Omental fat pad (tissue), 4 donors: ENCODE data around the gene AJUBA. TPM values are rescaled to one million over a fixed set of nuclear protein-coding genes. Genes with fewer than 3 reads are reported as not detected.
"Not testable (repeated sequence)": the region's sequence is repeated elsewhere in the genome, so short reads cannot be mapped to it uniquely, and the experiment has no call there.

Experiments
- ATAC-seq: fragments of 150-250 bp; one replicate; pipeline ENCODE4 v1.9.1; 2016; ENCODE audit warnings: mild to moderate bottlenecking, moderate library complexity; ENCODE audit not compliant: low FRiP score
- DNase-seq: peaks from one replicate; pipeline ENCODE4 v3.0.0-alpha.2; 2019; ENCODE audit warnings: low spot score
- total RNA-seq, 4 donors: library from RNA; depleted of rRNA; stranded (reverse); fragments of >200 nt; gene quantifications; one replicate each; pipeline ENCODE4 v1.1.0, GENCODE V29; 2016
- TF ChIP-seq, protein P1 (sequence below), 3 donors: fragments of 450-650 bp; IDR thresholded peaks; one replicate each; pipeline ENCODE4 v1.5.1; 2016 to 2017; ENCODE audit warnings: antibody characterized with exemption in 3 of 3, mild to moderate bottlenecking in 3 of 3, moderate library complexity in 2 of 3

The AJUBA gene
- total RNA-seq, 4 donors from 2014 or later = 4.0 to 13.4 (median 9.9) TPM

DNA sequence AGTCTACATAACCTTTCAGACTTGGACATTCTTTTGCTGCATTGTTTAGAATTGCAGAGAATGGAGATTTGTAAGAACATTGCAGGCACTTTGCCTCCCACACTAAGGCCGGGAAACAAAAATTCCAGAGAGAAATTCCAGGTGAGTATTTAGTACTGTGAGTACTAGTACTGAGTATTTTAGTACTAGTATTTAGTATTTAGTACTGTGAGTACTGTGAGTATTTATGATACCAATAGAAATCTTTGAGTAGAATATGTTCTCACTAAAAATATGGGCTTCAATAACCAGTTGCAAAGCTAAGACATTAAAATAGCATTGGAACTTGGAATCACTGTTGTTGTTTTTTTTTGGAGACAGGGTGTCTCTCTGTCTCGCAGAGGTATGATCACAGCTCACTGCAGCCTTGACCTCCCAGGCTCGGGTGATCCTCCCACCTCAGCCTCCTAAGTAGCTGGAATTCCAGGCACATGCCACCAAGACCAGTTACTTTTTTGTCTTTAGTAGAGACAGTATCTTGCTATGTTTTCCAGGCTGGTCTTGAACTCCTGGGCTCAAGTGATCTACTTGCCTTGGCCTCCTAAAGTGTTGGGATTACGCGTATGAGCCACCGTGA lies 20.2 kb downstream of the AJUBA start:
- no peak for ATAC-seq
- DNase-seq = no peak

DNA sequence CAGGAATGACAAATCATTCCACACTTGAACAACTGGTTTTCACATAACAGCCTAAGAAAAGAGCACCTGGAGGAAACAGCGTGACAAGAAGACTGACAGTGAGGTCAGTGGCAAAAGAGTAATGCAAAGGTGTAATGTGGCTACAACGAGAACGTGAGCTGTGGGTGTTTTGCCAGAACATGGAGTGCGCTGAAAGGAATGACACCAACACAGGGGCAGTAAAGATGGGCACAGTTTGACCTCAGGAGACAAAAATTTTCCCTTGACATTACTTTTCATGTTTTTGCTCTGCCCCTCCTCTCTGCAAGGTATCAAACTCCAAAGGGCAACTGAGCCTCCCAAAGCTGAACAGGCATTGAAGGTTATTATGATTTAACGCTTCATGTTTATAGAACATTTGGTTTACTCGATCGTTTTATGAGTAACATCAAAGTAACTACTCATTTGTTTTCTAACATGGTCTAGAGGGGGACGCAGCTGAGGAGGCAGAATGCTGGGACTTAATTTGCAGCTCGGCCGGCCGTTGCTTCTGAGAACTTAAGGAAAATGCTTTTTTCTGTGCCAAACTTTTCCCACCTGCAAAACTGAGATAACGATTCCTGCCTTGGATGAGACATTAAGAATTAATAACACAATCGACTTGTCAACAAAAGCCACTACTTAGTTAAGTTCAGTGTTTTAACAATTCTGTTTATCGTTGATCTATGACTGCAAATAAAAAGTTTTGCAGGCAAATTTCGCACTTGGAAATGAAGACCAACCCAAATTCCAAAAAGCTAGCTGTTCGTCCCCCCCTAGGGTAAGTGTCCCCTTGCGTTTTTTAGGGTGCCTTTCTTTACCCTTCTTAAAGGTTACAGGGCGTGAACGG lies 26.4 kb downstream of the AJUBA start:
- TF ChIP-seq, protein P1, sequence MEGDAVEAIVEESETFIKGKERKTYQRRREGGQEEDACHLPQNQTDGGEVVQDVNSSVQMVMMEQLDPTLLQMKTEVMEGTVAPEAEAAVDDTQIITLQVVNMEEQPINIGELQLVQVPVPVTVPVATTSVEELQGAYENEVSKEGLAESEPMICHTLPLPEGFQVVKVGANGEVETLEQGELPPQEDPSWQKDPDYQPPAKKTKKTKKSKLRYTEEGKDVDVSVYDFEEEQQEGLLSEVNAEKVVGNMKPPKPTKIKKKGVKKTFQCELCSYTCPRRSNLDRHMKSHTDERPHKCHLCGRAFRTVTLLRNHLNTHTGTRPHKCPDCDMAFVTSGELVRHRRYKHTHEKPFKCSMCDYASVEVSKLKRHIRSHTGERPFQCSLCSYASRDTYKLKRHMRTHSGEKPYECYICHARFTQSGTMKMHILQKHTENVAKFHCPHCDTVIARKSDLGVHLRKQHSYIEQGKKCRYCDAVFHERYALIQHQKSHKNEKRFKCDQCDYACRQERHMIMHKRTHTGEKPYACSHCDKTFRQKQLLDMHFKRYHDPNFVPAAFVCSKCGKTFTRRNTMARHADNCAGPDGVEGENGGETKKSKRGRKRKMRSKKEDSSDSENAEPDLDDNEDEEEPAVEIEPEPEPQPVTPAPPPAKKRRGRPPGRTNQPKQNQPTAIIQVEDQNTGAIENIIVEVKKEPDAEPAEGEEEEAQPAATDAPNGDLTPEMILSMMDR (IDR thresholded peaks at IDR 0.05) = no peak
- DNase-seq = no peak
- no peak for ATAC-seq

More for the DNA sequence above, 20.2 kb downstream of the AJUBA start:
- TF ChIP-seq, protein P1 (IDR thresholded peaks at IDR 0.05) = no peak

DNA sequence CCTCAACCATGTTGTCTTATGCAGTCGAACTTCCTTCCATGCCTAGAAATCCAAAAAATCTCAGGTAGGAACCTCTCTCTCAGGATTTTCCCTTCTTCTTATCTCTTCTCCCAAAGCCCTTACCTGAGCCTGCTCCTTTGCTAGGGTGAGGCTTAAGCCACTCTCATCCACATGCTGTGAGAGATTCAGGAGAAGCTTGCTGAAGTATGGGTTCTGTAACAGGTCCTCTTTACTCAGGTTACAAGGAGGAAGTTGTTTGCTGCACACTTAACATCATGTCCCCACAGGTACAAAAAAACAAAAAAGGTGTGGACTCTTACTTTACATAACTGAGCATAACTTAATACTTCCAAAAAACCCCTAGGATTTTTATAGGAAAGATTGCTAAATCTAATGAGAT lies 29.9 kb downstream of the AJUBA start:
- ATAC-seq = no peak
- TF ChIP-seq, protein P1 (IDR thresholded peaks at IDR 0.05) = no peak
- DNase-seq = no peak

DNA sequence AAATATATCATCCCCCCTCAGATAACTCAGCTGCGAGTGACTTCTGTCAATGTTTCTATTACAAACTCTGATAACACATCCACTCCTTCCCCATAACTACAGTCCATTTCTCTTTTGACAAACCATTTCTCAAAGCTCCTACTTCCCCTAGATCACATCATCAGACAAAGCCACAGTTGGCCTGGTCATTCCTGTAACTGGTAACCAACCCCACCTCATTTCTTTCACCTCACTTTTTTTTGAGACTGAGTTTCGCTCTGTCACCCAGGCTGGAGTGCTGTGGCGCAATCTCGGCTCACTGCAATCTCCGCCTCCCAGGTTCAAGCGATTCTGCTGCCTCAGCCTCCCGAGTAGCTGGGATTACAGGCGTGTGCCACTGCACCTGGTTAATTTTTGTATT lies 30.6 kb downstream of the AJUBA start:
- DNase-seq, ATAC-seq: not testable (repeated sequence)

DNA sequence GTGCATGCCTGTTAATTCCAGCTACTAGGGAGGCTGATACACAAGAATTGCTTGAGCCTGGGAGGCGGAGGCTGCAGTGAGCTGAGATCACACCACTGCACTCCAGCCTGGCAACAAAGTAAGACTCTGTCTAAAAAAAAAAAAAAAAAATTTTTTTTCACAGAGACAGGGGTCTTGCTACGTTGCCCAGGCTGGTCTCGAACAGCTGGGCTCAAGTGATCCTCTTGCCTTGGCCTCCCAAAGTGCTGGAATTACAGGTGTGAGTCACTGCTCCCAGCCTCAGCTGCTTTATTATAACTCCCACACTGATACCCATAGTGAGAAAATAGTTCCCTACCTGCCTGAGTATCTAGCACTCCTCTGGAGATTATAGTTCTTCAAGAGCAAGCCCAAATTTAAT lies 36.7 kb downstream of the AJUBA start:
- TF ChIP-seq, protein P1 (IDR thresholded peaks at IDR 0.05) = no peak
- ATAC-seq (no peak), DNase-seq (no peak)

DNA sequence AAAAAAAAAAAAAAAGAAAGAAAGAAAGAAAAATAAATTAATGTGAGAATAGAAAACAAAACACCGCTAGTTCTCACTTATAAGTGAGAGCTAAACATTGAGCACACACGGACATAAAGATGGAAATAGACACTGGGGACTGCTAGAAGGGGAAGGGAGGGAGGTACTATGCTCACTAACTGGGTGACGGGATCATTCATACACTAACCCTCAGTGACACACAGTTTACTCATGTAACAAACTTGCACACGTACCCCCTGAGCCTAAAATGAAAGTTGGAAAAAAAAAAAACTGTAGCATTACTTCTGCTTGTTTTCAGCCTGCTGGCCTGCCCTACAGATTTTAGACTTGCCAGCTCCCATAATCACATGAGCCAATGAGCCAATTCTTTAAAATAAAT lies 42.7 kb downstream of the AJUBA start:
- TF ChIP-seq, protein P1 (IDR thresholded peaks at IDR 0.05) = no peak
- no peak for ATAC-seq
- DNase-seq = no peak

DNA sequence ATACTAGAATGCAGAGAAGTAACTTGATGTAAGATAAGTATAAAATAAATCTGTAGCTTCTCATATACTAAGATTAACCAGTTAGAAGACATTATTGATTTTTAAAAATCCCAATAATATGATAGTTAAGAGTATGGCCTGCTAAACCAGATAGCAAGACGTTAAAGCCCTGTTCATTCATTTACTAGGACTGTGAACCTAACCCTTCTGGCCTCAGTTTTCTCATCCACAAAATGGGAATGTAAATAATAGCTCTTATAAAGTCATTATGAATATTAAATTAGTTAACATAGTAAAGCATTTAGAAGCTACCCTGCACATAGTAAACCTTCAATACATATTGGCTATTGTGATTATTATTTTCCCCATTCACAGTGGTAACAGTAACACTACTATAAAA lies 47.2 kb downstream of the AJUBA start:
- DNase-seq = no peak
- TF ChIP-seq, protein P1 (IDR thresholded peaks at IDR 0.05) = no peak
- ATAC-seq = no peak
